ENCODE measurements around the gene IDI1. TPM values are rescaled to one million over a fixed set of nuclear protein-coding genes. Genes with fewer than 3 reads are reported as not detected.

Gene IDI1
- total and polyA plus RNA-seq, 4 donors = 78.8 to 264 (median 109) TPM

DNA sequence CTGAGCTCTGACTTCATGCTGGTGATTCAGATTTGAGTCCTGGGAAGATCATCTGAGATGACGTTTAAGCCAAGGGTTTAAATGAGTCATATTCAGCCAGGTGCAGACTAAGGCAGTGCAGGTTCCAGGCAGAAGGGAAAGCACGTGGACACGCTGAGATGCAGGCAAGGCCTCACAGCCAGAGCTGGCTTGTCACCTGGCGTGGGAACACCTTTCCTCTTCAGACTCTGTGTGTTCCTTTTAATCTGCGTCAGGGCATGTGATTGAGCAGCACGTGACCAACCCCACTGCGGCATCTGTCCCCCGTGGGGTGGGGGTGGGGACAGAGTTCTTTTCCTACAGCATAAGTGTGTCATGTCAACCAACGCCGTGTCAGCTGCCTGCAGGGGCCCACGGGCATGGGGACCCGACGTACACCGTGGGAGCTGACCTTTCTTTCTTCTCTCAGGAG is 12.6 kb downstream of the IDI1 start:
- Histone ChIP-seq H3K4me3 (ENCODE audit: low read depth in 1 of 3, low read length in 3 of 3) (no peak overlapping the region), H3K27me3 (ENCODE audit: control insufficient read depth in 4 of 4, insufficient read depth in 4 of 4, low read length in 3 of 4) (no peaks in the 10 kb centered on the region), H3K9me3 (ENCODE audit: control insufficient read depth in 4 of 4, low read length in 3 of 4) (no peaks in the 10 kb centered on the region), H3K36me3 (ENCODE audit: control insufficient read depth in 4 of 4, insufficient read depth in 3 of 4, low read depth in 1 of 4, low read length in 3 of 4) (peaks cover 1 to 18% (median 16%) of the 10 kb centered on the region in 4 donors), H3K27ac (ENCODE audit: low read depth in 1 of 2, low read length in 2 of 2) (no peak overlapping the region), H3K9ac (ENCODE audit: low read depth in 1 of 2, low read length in 2 of 2) (no peak overlapping the region), H3K4me1 (ENCODE audit: control insufficient read depth in 4 of 4, insufficient read depth in 4 of 4, low read length in 3 of 4) (no peaks in the 10 kb centered on the region)
- 87% methylated on average over 14 of the region's 14 CpGs for WGBS
- no peak for DNase-seq (ENCODE audit: low spot score)
- TF ChIP-seq, protein P1, sequence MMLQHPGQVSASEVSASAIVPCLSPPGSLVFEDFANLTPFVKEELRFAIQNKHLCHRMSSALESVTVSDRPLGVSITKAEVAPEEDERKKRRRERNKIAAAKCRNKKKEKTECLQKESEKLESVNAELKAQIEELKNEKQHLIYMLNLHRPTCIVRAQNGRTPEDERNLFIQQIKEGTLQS (IDR thresholded peaks at IDR 0.05) = no peak
- no peak for TF ChIP-seq RAD21 (IDR thresholded peaks at IDR 0.05)
- TF ChIP-seq RXRA (IDR thresholded peaks at IDR 0.05) = no peak
- TF ChIP-seq FOXA1 (IDR thresholded peaks at IDR 0.05) = no peak
- no peak for TF ChIP-seq JUND (IDR thresholded peaks at IDR 0.05)
- TF ChIP-seq, protein P2, sequence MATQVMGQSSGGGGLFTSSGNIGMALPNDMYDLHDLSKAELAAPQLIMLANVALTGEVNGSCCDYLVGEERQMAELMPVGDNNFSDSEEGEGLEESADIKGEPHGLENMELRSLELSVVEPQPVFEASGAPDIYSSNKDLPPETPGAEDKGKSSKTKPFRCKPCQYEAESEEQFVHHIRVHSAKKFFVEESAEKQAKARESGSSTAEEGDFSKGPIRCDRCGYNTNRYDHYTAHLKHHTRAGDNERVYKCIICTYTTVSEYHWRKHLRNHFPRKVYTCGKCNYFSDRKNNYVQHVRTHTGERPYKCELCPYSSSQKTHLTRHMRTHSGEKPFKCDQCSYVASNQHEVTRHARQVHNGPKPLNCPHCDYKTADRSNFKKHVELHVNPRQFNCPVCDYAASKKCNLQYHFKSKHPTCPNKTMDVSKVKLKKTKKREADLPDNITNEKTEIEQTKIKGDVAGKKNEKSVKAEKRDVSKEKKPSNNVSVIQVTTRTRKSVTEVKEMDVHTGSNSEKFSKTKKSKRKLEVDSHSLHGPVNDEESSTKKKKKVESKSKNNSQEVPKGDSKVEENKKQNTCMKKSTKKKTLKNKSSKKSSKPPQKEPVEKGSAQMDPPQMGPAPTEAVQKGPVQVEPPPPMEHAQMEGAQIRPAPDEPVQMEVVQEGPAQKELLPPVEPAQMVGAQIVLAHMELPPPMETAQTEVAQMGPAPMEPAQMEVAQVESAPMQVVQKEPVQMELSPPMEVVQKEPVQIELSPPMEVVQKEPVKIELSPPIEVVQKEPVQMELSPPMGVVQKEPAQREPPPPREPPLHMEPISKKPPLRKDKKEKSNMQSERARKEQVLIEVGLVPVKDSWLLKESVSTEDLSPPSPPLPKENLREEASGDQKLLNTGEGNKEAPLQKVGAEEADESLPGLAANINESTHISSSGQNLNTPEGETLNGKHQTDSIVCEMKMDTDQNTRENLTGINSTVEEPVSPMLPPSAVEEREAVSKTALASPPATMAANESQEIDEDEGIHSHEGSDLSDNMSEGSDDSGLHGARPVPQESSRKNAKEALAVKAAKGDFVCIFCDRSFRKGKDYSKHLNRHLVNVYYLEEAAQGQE (IDR thresholded peaks at IDR 0.05) = no peak
- no peak for TF ChIP-seq GABPA (IDR thresholded peaks at IDR 0.05 in 1 of 2, conservative IDR thresholded peaks at IDR 0.05 in 1 of 2)
- no peak for TF ChIP-seq EGR1 (IDR thresholded peaks at IDR 0.05; ENCODE audit: low read depth in 2 of 2)
- TF ChIP-seq HNF4A (conservative IDR thresholded peaks at IDR 0.05) = no peak

DNA sequence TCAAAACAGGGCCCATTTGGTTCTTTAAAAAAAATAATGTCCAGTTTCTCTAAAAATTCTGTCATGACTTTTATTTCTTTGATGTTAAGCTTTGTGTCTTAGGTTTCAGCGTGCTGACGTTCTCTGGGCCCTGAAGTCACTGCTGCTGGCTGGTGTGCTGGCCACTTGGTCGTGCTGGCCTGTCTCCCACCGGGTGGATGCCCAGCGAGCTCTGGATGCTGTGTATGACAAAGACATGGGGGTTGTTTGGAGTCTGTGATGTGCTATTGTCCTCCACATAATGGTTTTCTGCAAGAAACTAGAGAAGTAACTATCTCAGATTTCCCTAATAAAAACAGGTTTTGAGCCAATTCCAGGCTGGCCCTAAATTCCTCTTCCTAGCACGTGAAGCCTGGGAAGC is 13.7 kb downstream of the IDI1 start:
- no peaks in the 10 kb centered on the region for H3K9me3 ChIP-seq (ENCODE audit: control insufficient read depth in 4 of 4, low read length in 3 of 4)
- no peak for DNase-seq (ENCODE audit: low spot score)
- no peak overlapping the region for H3K9ac ChIP-seq (ENCODE audit: low read depth in 1 of 2, low read length in 2 of 2)
- H3K27me3 ChIP-seq (ENCODE audit: control insufficient read depth in 4 of 4, insufficient read depth in 4 of 4, low read length in 3 of 4) = no peaks in the 10 kb centered on the region
- peaks cover 1 to 9% (median 5%) of the 10 kb centered on the region in 4 donors for H3K36me3 ChIP-seq (ENCODE audit: control insufficient read depth in 4 of 4, insufficient read depth in 3 of 4, low read depth in 1 of 4, low read length in 3 of 4)
- H3K4me1 ChIP-seq (ENCODE audit: control insufficient read depth in 4 of 4, insufficient read depth in 4 of 4, low read length in 3 of 4) = no peaks in the 10 kb centered on the region
- H3K4me3 ChIP-seq (ENCODE audit: low read depth in 1 of 3, low read length in 3 of 3) = no peak overlapping the region
- no peak overlapping the region for H3K27ac ChIP-seq (ENCODE audit: low read depth in 1 of 2, low read length in 2 of 2)
- 87% methylated on average over 6 of the region's 6 CpGs for WGBS
- TF ChIP-seq HNF4A (conservative IDR thresholded peaks at IDR 0.05) (no peak), FOXA2 (IDR thresholded peaks at IDR 0.05) (no peak), RXRA (IDR thresholded peaks at IDR 0.05) (no peak), JUND (IDR thresholded peaks at IDR 0.05) (no peak), SP1 (IDR thresholded peaks at IDR 0.05) (no peak), FOXA1 (IDR thresholded peaks at IDR 0.05) (no peak), GABPA (IDR thresholded peaks at IDR 0.05 in 1 of 2, conservative IDR thresholded peaks at IDR 0.05 in 1 of 2) (no peak), RAD21 (IDR thresholded peaks at IDR 0.05) (no peak), NR2F2 (IDR thresholded peaks at IDR 0.05) (no peak), TAF1 (conservative IDR thresholded peaks at IDR 0.05) (no peak), EGR1 (IDR thresholded peaks at IDR 0.05; ENCODE audit: low read depth in 2 of 2) (no peak), HNF4G (IDR thresholded peaks at IDR 0.05) (no peak), YY1 (IDR thresholded peaks at IDR 0.05) (no peak)
- TF ChIP-seq, protein P3, sequence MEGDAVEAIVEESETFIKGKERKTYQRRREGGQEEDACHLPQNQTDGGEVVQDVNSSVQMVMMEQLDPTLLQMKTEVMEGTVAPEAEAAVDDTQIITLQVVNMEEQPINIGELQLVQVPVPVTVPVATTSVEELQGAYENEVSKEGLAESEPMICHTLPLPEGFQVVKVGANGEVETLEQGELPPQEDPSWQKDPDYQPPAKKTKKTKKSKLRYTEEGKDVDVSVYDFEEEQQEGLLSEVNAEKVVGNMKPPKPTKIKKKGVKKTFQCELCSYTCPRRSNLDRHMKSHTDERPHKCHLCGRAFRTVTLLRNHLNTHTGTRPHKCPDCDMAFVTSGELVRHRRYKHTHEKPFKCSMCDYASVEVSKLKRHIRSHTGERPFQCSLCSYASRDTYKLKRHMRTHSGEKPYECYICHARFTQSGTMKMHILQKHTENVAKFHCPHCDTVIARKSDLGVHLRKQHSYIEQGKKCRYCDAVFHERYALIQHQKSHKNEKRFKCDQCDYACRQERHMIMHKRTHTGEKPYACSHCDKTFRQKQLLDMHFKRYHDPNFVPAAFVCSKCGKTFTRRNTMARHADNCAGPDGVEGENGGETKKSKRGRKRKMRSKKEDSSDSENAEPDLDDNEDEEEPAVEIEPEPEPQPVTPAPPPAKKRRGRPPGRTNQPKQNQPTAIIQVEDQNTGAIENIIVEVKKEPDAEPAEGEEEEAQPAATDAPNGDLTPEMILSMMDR (IDR thresholded peaks at IDR 0.05; ENCODE audit: low read depth, low read length, missing input control) = no peak
- TF ChIP-seq, protein P2 (IDR thresholded peaks at IDR 0.05) = no peak
- TF ChIP-seq, protein P4, sequence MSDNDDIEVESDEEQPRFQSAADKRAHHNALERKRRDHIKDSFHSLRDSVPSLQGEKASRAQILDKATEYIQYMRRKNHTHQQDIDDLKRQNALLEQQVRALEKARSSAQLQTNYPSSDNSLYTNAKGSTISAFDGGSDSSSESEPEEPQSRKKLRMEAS (IDR thresholded peaks at IDR 0.05) = no peak
- TF ChIP-seq, protein P1 (IDR thresholded peaks at IDR 0.05) = no peak
- TF ChIP-seq, protein P5, sequence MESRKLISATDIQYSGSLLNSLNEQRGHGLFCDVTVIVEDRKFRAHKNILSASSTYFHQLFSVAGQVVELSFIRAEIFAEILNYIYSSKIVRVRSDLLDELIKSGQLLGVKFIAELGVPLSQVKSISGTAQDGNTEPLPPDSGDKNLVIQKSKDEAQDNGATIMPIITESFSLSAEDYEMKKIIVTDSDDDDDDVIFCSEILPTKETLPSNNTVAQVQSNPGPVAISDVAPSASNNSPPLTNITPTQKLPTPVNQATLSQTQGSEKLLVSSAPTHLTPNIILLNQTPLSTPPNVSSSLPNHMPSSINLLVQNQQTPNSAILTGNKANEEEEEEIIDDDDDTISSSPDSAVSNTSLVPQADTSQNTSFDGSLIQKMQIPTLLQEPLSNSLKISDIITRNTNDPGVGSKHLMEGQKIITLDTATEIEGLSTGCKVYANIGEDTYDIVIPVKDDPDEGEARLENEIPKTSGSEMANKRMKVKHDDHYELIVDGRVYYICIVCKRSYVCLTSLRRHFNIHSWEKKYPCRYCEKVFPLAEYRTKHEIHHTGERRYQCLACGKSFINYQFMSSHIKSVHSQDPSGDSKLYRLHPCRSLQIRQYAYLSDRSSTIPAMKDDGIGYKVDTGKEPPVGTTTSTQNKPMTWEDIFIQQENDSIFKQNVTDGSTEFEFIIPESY (IDR thresholded peaks at IDR 0.05) = no peak
